Small intestine (tissue), 7 donors: ENCODE measurements around the gene OPCML. TPM values are rescaled to one million over a fixed set of nuclear protein-coding genes. Genes with fewer than 3 reads are reported as not detected.

Experiments used
- DNase-seq, 2 donors: peaks; one replicate each; pipeline versions ENCODE4 v3.0.0 to v3.0.0-alpha.2; 2013
- FAIRE-seq: peaks from 2 replicates; lab custom pipeline; 2012; peaks lifted over from hg19 to GRCh38; lab: Jason Lieb, UNC
- H3K27ac ChIP-seq, 3 donors: one replicate each; pipeline ENCODE4 v1.5.1; 2013; ENCODE audit warnings: low read length in 2 of 3, mild to moderate bottlenecking in 2 of 3, control low read depth in 1 of 3, inconsistent platforms in 1 of 3, low read depth in 1 of 3, moderate library complexity in 1 of 3
- H3K27me3 ChIP-seq, 3 donors: one replicate each; pipeline ENCODE4 v1.6.1; 2013; ENCODE audit warnings: low read length in 3 of 3, inconsistent platforms in 1 of 3; ENCODE audit not compliant: control insufficient read depth in 3 of 3, insufficient read depth in 3 of 3
- H3K36me3 ChIP-seq, 3 donors: one replicate each; pipeline ENCODE4 v1.6.1; 2013; ENCODE audit warnings: low read length in 3 of 3, inconsistent platforms in 1 of 3, low read depth in 1 of 3, mild to moderate bottlenecking in 1 of 3, moderate library complexity in 1 of 3; ENCODE audit not compliant: control insufficient read depth in 3 of 3, insufficient read depth in 2 of 3
- H3K4me1 ChIP-seq, 3 donors: one replicate each; pipeline ENCODE4 v1.6.1; 2013; ENCODE audit warnings: low read length in 2 of 3, inconsistent platforms in 1 of 3, low read depth in 1 of 3, mild to moderate bottlenecking in 1 of 3, moderate library complexity in 1 of 3; ENCODE audit not compliant: control insufficient read depth in 3 of 3, insufficient read depth in 2 of 3
- H3K4me3 ChIP-seq, 3 donors: one replicate each; pipeline ENCODE4 v1.5.1; 2013; ENCODE audit warnings: low read length in 3 of 3, control low read depth in 1 of 3, inconsistent platforms in 1 of 3, low read depth in 1 of 3, mild to moderate bottlenecking in 1 of 3, moderate library complexity in 1 of 3
- H3K9me3 ChIP-seq, 2 donors: one replicate each; pipeline ENCODE4 v1.6.1; 2013; ENCODE audit warnings: low read depth in 1 of 2, low read length in 1 of 2; ENCODE audit not compliant: control insufficient read depth in 2 of 2, insufficient read depth in 1 of 2
- WGBS, 3 donors: extraction: QIAGEN DNeasy Blood & Tissue Kit; methylation state at CpG; one replicate each; pipeline ENCODE4 v1.1.7; 2013; 5-methylcytosine and 5-hydroxymethylcytosine counted together
- polyA plus RNA-seq, 4 donors: library from polyadenylated mRNA; stranded (reverse) in 3 of 4; unstranded in 1 of 4; fragments of 200-250 nt in 3 of 4; fragments of 120-200 nt in 1 of 4; gene quantifications; one replicate each; pipeline versions ENCODE4 v1.2.1 to v1.2.3, GENCODE V29; 2013
- donor health status: healthy with polysubstance abuse.
- donor health status: control.
- donor health status: control.
- donor health status: Bipolar disorder and iron deficiency.
- donor health status: healthy.

Gene OPCML
- polyA plus RNA-seq, 4 donors = 0.16 to 2.0 TPM; not detected in 2

DNA sequence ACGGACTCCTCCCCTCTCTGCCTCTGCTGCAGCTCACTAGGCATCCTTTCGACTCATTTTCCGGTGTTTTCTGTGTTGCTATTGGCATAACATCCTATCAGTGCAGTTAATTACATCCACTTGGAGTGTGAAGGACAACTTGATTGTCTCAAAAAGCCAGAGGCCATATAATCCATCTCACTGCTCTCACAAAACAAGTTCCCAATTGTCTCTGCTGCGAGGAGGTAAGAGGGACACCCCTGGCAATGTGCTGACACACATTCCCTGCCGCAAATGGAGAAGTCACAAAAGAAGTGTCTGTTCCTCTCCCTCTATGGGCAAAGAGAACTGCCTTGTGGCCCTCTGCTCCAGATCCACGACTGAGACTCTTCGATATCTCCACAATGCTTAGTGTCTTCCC is 618.4 kb downstream of the OPCML start:
- FAIRE-seq = no peak

DNA sequence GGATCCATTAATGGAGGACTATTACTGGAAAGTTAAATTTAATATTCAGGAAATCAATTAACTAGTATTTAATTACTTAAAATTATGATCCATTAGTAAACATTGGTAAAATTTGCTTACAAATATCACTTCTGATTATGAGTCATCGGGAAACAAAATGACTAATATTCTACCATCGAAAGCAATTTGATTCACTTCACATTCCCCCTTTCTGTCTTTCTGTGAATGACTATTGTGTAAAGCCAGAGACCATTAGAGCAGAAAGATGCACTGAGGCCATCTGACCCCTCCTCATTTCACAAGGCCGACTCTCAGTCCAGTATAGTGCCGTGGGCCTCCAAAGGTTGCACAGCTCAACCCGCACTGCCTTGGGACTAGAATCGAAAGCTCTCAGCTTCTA is 619.0 kb downstream of the OPCML start:
- Histone ChIP-seq H3K4me3 (no peak overlapping the region), H3K27ac (no peak overlapping the region), H3K4me1 (no peaks in the 10 kb centered on the region), H3K9me3 (no peaks in the 10 kb centered on the region), H3K36me3 (no peaks in the 10 kb centered on the region), H3K27me3 (no peaks in the 10 kb centered on the region)
- 77 to 92% (median 89%) methylated on average over 6 of the region's 6 CpGs for WGBS, 3 donors
- no peak for FAIRE-seq
- DNase-seq = no peak

More for the DNA sequence above, 618.4 kb downstream of the OPCML start:
- H3K36me3 ChIP-seq = no peaks in the 10 kb centered on the region
- H3K4me3 ChIP-seq = no peak overlapping the region
- WGBS, 3 donors = 88 to 90% (median 88%) methylated on average over 7 of the region's 7 CpGs
- DNase-seq = no peak
- H3K27me3 ChIP-seq = no peaks in the 10 kb centered on the region
- no peak overlapping the region for H3K27ac ChIP-seq
- H3K9me3 ChIP-seq = no peaks in the 10 kb centered on the region
- H3K4me1 ChIP-seq = no peaks in the 10 kb centered on the region

DNA sequence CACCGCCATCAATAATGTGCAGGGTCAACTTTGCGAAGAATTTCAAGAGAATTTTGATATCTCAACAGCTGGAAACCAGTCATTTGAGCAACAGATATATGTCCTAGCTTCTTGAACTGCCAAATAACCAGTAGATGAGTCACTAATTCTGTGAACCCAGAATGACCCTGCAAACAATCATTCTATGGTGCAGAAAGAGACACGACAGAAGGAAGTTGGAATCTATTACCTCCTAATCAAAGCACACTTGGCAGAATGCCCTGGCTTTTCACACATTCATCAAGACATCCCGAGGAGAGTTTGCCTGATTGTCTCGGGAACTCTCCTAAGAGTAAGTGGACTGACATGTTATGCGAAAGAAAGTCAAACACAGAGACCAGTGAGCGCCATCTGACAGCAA is 621.1 kb downstream of the OPCML start:
- no peak for FAIRE-seq

DNA sequence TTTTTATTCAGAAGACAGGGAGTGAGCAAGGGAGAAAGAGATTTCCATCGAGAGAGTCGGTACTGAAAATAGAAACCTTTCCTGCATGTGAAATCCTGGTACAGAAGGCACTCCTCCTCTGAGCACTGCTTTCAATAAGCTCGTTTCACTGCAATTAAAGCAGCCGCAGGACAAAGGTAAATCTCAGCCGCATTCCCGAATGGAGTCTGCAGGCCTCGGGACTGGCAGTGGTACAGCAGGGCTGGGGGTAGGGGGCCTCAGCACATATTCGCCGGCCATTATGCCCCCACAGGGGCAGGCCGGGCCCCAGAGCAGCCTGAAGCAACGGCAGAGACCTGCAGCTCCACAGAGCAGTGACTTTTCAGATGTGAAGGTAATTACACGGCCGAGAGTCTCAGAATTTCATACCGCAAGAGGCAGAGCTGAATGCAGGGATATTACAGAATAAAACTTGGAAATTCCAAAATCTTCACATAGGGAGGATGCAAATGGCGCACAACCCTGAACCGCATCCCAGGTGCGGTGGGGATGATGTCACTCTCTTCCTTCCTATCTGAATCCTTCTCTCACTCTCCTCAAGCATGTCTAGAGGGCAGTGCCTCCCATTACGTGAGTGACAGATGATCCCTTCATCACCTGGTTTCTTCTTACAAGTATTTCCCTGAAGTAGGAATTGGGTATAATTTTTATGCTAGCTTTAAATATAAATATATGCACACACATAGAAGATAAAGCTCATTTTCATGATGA is 622.1 kb downstream of the OPCML start:
- 55 to 75% (median 59%) methylated on average over 18 of the region's 18 CpGs for WGBS, 3 donors
- Histone ChIP-seq H3K27ac (no peak overlapping the region), H3K4me3 (no peak overlapping the region), H3K9me3 (no peaks in the 10 kb centered on the region), H3K36me3 (no peaks in the 10 kb centered on the region), H3K27me3 (no peaks in the 10 kb centered on the region), H3K4me1 (no peaks in the 10 kb centered on the region)
- FAIRE-seq (no peak), DNase-seq (peak; percentile 32 to 52)

More for the DNA sequence above, 621.1 kb downstream of the OPCML start:
- H3K27ac ChIP-seq = no peak overlapping the region
- DNase-seq = peak; percentile 65 to 79
- no peaks in the 10 kb centered on the region for H3K4me1 ChIP-seq
- H3K9me3 ChIP-seq = no peaks in the 10 kb centered on the region
- H3K27me3 ChIP-seq = no peaks in the 10 kb centered on the region
- H3K4me3 ChIP-seq = no peak overlapping the region
- WGBS, 3 donors = 17 to 37% (median 30%) methylated on average over 7 of the region's 7 CpGs
- H3K36me3 ChIP-seq = no peaks in the 10 kb centered on the region

DNA sequence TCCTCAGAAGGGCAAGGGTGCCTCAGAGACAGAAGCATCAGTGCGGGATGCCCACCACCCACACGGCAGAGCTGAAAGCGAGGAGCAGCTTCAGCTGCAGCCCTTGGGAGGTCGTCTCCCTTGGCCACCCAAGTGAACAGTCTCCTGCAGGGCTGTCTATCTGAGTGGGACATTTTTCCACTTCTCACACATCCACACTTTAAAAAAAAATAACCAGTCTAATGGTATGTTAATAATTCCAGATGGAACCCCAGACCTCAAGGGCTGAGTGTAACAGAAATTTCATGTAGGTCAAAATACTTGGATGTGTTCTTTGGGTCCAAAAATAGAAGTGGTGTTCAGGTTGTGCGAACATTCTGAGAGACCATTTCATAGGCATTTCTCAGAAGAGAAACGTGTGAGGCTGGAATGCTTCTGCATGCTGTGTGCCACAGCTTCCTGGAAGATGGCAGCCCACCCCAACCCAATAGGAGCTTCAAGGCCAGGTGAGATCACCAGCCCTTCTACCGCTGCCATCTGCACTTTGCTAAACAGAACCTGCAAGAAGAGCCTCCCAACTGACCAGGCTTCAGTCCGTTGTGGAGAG is 623.2 kb downstream of the OPCML start:
- Histone ChIP-seq H3K4me1 (no peaks in the 10 kb centered on the region), H3K9me3 (no peaks in the 10 kb centered on the region), H3K36me3 (no peaks in the 10 kb centered on the region), H3K27ac (no peak overlapping the region), H3K4me3 (no peak overlapping the region), H3K27me3 (no peaks in the 10 kb centered on the region)
- DNase-seq (no peak), FAIRE-seq (no peak)
- 86 to 91% (median 89%) methylated on average over 8 of the region's 8 CpGs for WGBS, 3 donors

DNA sequence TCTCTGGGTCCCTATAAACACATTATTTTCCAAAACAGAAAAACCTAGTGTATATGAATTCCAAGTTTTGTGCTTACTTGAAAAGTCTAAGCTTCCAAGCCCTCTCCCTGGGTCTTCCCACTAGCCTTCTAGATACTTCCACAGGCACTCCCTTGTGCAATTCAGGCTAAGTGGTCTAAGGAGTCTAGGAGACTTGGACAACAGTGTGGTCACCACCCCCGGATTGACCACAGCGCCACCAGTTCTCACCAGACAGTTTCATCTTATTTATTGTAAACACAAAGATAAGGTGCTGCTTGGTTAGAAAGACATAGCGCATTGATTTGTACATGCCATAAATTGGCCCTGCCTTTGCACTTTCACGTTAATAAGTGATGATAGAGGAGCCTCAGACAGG is 623.9 kb downstream of the OPCML start:
- FAIRE-seq = no peak
- H3K27me3 ChIP-seq = no peaks in the 10 kb centered on the region
- no peak for DNase-seq
- no peaks in the 10 kb centered on the region for H3K4me1 ChIP-seq
- H3K36me3 ChIP-seq = no peaks in the 10 kb centered on the region
- no peak overlapping the region for H3K4me3 ChIP-seq
- H3K9me3 ChIP-seq = no peaks in the 10 kb centered on the region
- H3K27ac ChIP-seq = no peak overlapping the region
- WGBS, 3 donors = 65 to 76% (median 73%) methylated on average over 4 of the region's 4 CpGs

DNA sequence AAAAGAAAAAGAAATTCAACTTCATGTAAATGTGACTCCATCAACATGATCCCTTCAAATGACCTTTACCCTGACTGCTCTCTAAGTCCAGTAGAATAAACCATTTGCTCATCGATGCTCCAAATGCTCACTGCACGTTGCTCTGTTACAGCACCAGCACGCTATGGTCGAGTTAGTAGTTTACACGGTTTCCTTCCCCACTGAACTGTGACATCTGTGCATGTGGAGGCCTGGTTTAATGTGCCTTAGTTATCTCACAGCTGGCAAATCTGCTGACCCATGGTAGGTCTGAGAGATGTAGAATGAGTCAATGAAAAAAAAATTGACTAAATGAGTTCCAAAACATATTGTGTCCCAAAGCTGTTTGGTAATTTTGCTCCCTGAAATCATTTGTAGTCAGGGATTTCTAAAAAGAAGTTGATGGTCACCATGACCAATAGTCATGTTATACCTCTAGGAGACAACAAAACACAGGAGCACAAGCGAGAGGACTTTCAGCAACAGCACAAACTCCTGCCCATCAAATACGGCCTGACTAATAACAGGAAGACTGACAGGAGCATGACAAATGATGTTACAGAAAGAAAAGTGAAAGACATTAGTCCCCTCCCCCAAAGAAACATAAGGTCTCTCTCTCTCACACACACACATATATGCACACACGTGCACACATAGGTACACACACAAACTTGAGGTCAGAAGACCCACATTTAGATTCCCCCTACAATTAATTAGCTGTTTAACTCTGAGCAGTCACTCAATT is 624.5 kb downstream of the OPCML start:
- WGBS, 3 donors = 80 to 87% (median 86%) methylated on average over 8 of the region's 8 CpGs
- DNase-seq (no peak), FAIRE-seq (no peak)
- no peak overlapping the region for H3K27ac ChIP-seq
- H3K4me3 ChIP-seq = no peak overlapping the region
- H3K36me3 ChIP-seq = no peaks in the 10 kb centered on the region
- H3K9me3 ChIP-seq = no peaks in the 10 kb centered on the region
- H3K27me3 ChIP-seq = no peaks in the 10 kb centered on the region
- no peaks in the 10 kb centered on the region for H3K4me1 ChIP-seq

DNA sequence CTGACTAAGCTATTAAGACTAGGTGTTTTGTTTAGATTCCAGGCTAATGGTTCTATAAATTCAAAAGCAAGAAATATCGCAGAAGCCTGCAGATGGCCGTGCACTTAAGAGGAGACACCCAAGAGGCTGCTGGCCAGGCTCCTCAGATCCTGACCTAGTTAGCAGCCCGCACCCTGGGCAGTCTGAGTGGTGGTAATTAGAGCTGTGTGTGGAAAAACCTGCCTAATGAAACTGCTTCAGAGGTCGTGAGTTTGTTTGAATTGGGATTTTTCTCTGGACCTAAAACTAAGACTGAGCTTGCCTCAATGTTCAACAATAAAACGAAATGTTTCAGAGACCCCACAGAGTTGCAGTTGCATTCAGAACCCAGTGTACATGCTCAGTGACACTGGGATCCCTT is 627.7 kb downstream of the OPCML start:
- Histone ChIP-seq H3K27ac (no peak overlapping the region), H3K36me3 (no peaks in the 10 kb centered on the region), H3K27me3 (no peaks in the 10 kb centered on the region), H3K4me3 (no peak overlapping the region), H3K9me3 (no peaks in the 10 kb centered on the region), H3K4me1 (no peaks in the 10 kb centered on the region)
- DNase-seq = no peak
- no peak for FAIRE-seq
- WGBS, 3 donors = 62 to 69% (median 67%) methylated on average over 5 of the region's 5 CpGs
